CD4-positive, alpha-beta T cell (primary cell): ENCODE measurements around the gene HMMR. TPM values are rescaled to one million over a fixed set of nuclear protein-coding genes. Genes with fewer than 3 reads are reported as not detected.
A peak's percentile ranks its signal among the peaks of the same experiment; 100 is the strongest.

Experiments used
- ATAC-seq: fragments of 200-7000 bp; cut with Tn5 transposase; one replicate; pipeline ENCODE4 v1.10.0; 2022; ENCODE audit warnings: mild to moderate bottlenecking; ENCODE audit not compliant: poor library complexity
- CTCF ChIA-PET: fragments of 350-600 bp; sonication (Branson Sonifier 250); formaldehyde crosslinking; loops from one replicate; lab custom pipeline; 2021; ENCODE audit warnings: antibody characterized with exemption, inconsistent platforms; lab: Charles Lee
- POLR2A ChIA-PET: fragments of 350-600 bp; sonication (Branson Sonifier 250); formaldehyde crosslinking; loops from one replicate; lab custom pipeline; 2021; ENCODE audit warnings: antibody characterized with exemption, inconsistent platforms; lab: Charles Lee
- DNase-seq, 14 experiments: peaks; one replicate each; pipeline ENCODE4 v3.0.0-alpha.2; 2013 to 2020; ENCODE audit warnings: mixed read lengths in 2 of 14
- H3K27ac ChIP-seq, 2 donors: one replicate each; pipeline versions ENCODE4 v1.5.1 to v1.7.0; 2013; ENCODE audit warnings: low read length in 2 of 2, low read depth in 1 of 2, mild to moderate bottlenecking in 1 of 2
- H3K27me3 ChIP-seq, 2 experiments: 1 replicate in 1 of 2; 2 replicates in 1 of 2; pipeline versions ENCODE4 v1.6.1 to v1.7.0; 2013; ENCODE audit warnings: low read length in 2 of 2, control low read depth in 1 of 2, mild to moderate bottlenecking in 1 of 2, moderate library complexity in 1 of 2; ENCODE audit not compliant: insufficient read depth in 2 of 2, control insufficient read depth in 1 of 2
- H3K36me3 ChIP-seq: one replicate; pipeline ENCODE4 v1.6.1; 2013; ENCODE audit warnings: low read length, control low read depth; ENCODE audit not compliant: insufficient read depth
- H3K4me1 ChIP-seq: one replicate; pipeline ENCODE4 v1.6.1; 2013; ENCODE audit warnings: low read length, control low read depth; ENCODE audit not compliant: insufficient read depth
- H3K4me3 ChIP-seq: one replicate; pipeline ENCODE4 v1.5.1; 2013; ENCODE audit warnings: mild to moderate bottlenecking, low read length, moderate library complexity
- H3K9me3 ChIP-seq, 2 experiments: 1 replicate in 1 of 2; 2 replicates in 1 of 2; pipeline versions ENCODE4 v1.6.1 to v1.7.0; 2013; ENCODE audit warnings: low read length in 2 of 2, mild to moderate bottlenecking in 2 of 2, control low read depth in 1 of 2, moderate library complexity in 1 of 2; ENCODE audit not compliant: control insufficient read depth in 1 of 2, insufficient read depth in 1 of 2
- H3K27ac Mint-ChIP-seq: one replicate; pipeline ENCODE4 v1.8.0; 2020; ENCODE audit warnings: mixed read lengths
- H3K27me3 Mint-ChIP-seq: one replicate; pipeline ENCODE4 v1.8.0; 2021; ENCODE audit warnings: mixed read lengths
- H3K36me3 Mint-ChIP-seq: one replicate; pipeline ENCODE4 v1.8.0; 2021; ENCODE audit warnings: low read depth, mixed read lengths
- H3K4me1 Mint-ChIP-seq: one replicate; pipeline ENCODE4 v1.8.0; 2021; ENCODE audit warnings: low read depth, mixed read lengths
- H3K4me3 Mint-ChIP-seq: one replicate; pipeline ENCODE4 v1.8.0; 2020; ENCODE audit warnings: mild to moderate bottlenecking, mixed read lengths
- H3K9me3 Mint-ChIP-seq: one replicate; pipeline ENCODE4 v1.8.0; 2020; ENCODE audit warnings: mixed read lengths
- intact Hi-C, 2 experiments: fragments of 100-400 bp; cut with DNase I in 1 of 2; cut with micrococcal nuclease in 1 of 2; formaldehyde crosslinking; loops; one replicate each; pipeline versions ENCODE4 v1.15.1 to v1.9.0; 2023 to 2025; cut with DNase I, micrococcal nuclease
- total RNA-seq, 174 experiments: library from RNA in 2 of 174; stranded (reverse) in 2 of 174; gene quantifications; one replicate each; pipeline ENCODE4 v1.2.3 and lab custom pipeline; 2021 to 2026
- TF ChIP-seq, protein P1 (sequence below): fragments of 200-600 bp; IDR thresholded peaks from one replicate; pipeline ENCODE4 v1.8.0; 2022; ENCODE audit warnings: antibody characterized with exemption, mild to moderate bottlenecking

HMMR gene
- total RNA-seq, 2 experiments from 2014 or later: 0.42 to 0.74 TPM

DNA sequence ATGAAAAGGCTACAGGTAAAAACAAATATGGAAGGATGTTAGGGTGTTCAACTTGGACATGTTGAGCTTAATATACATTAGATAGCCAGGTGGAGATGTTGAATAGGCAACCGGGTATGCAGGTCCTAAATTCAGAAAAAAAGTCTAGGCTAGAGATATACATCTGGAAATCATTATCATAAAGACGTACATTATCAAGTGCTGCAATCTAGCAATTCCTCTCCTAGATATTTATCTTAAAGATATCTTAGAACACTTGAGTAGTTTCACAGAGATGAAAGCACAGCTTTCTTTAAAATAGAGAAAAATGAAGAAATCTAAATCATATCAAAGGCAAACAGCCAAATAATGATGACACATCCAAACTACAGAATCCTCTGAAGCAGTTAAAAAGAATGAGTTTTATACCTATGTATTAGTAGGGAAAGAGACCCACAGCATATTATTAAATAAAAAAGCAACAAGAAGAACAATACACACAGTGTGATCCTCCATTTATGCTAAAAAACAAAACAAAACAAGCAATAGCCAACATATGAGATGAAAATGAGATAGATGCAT, 4.3 kb upstream of the HMMR start:
- Mint-ChIP-seq H3K9me3 (no peaks in the 10 kb centered on the region), H3K4me1 (peaks cover 47% of the 10 kb centered on the region), H3K27ac (peak overlapping the region; percentile 58), H3K27me3 (no peaks in the 10 kb centered on the region), H3K36me3 (peaks cover 64% of the 10 kb centered on the region), H3K4me3 (no peak overlapping the region)
- TF ChIP-seq, protein P1, sequence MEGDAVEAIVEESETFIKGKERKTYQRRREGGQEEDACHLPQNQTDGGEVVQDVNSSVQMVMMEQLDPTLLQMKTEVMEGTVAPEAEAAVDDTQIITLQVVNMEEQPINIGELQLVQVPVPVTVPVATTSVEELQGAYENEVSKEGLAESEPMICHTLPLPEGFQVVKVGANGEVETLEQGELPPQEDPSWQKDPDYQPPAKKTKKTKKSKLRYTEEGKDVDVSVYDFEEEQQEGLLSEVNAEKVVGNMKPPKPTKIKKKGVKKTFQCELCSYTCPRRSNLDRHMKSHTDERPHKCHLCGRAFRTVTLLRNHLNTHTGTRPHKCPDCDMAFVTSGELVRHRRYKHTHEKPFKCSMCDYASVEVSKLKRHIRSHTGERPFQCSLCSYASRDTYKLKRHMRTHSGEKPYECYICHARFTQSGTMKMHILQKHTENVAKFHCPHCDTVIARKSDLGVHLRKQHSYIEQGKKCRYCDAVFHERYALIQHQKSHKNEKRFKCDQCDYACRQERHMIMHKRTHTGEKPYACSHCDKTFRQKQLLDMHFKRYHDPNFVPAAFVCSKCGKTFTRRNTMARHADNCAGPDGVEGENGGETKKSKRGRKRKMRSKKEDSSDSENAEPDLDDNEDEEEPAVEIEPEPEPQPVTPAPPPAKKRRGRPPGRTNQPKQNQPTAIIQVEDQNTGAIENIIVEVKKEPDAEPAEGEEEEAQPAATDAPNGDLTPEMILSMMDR: no peak
- ChIA-PET CTCF (interaction anchor here (1.7 kb wide), 1 partner anchor 16 kb away, joined by 6 read pairs; no protein-coding TSS in a partner anchor), POLR2A (interaction anchor here (0.8 kb wide), 1 partner anchor 47 kb away, joined by 3 read pairs; no protein-coding TSS in a partner anchor)
- H3K27ac ChIP-seq: no peak overlapping the region
- intact Hi-C loops: no loop called here
- DNase-seq (no peak), ATAC-seq (no peak)
- no peaks in the 10 kb centered on the region for H3K9me3 ChIP-seq
- no peak overlapping the region for H3K4me3 ChIP-seq
- H3K36me3 ChIP-seq: peaks cover 38% of the 10 kb centered on the region
- H3K27me3 ChIP-seq: no peaks in the 10 kb centered on the region
- peaks cover 14% of the 10 kb centered on the region for H3K4me1 ChIP-seq

DNA sequence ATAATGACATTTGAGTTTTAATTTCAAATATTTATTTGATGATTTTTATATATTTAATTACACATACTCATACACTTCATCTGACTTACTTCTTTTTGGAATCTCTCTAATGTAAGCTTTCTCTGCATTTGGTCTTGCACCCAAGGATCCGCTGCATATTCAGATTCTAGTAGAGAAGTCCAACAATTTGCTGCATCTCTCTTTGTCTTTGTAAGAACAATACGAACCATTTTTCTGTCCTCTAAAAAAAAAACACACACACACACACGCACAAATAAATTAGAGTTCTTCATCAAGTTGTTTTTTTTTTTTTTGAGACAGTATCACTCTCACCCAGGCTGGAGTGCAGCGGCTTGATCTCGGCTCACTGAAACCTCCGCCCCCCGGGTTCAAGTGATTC, 3.6 kb upstream of the HMMR start:
- CTCF ChIA-PET: interaction anchor here (1.7 kb wide), 1 partner anchor 17 kb away, joined by 6 read pairs; no protein-coding TSS in a partner anchor
- Histone ChIP-seq H3K27me3 (no peaks in the 10 kb centered on the region), H3K4me3 (no peak overlapping the region), H3K27ac (no peak overlapping the region), H3K4me1 (peaks cover 16% of the 10 kb centered on the region), H3K36me3 (peaks cover 35% of the 10 kb centered on the region), H3K9me3 (no peaks in the 10 kb centered on the region)
- Mint-ChIP-seq H3K36me3 (peaks cover 62% of the 10 kb centered on the region), H3K27me3 (no peaks in the 10 kb centered on the region), H3K4me1 (peaks cover 54% of the 10 kb centered on the region), H3K9me3 (no peaks in the 10 kb centered on the region), H3K27ac (no peak overlapping the region), H3K4me3 (peak overlapping the region; percentile 50)
- intact Hi-C loops: no loop called here
- ATAC-seq (no peak), DNase-seq (no peak)
- TF ChIP-seq, protein P1: no peak
- POLR2A ChIA-PET: no interaction called here

DNA sequence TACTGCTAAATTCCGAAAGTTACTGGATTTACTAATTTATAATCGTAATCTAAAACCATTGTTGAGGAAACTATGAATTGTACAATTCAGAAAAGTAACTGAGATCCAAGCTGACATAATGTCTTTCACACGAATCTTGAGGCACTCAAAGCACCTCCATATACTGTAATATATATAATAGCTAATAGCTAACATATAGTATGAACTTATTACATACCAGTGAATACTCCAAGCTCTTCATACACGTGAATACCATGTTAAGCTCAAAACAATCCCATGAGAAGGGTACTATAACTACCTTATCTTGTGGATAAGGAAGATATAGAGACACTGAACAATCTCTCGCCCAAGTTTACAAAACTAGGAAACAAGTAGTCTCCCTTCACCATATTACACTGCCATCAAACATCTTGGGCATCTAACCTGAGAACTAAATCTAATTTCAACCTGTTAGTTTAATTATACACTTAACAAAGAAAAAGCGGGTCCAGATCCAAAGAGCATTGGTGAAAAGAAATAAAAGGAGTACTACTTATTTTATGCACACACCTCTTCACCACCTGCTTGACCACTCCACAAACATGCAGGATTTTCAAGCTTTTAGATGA, 1.6 kb upstream of the HMMR start:
- no peaks in the 10 kb centered on the region for H3K27me3 ChIP-seq
- peak overlapping the region; percentile 99 for H3K27ac Mint-ChIP-seq
- ChIA-PET CTCF (interaction anchor here (0.5 to 2.9 kb wide), 12 partner anchors 10 to 51 kb away, joined by 3 to 17 read pairs (median 6); partner anchors contain the start of genes CCNG1 and MAT2B), POLR2A (interaction anchor here (1.5 to 6.1 kb wide), 7 partner anchors 10 to 50 kb away, joined by 5 to 343 read pairs (median 16); partner anchors contain the start of genes CCNG1 and MAT2B)
- peak overlapping the region; percentile 95 for H3K4me3 Mint-ChIP-seq
- H3K4me3 ChIP-seq: peak overlapping the region; percentile 74
- peaks cover 16% of the 10 kb centered on the region for H3K36me3 ChIP-seq
- H3K9me3 Mint-ChIP-seq: no peaks in the 10 kb centered on the region
- peaks cover 23% of the 10 kb centered on the region for H3K4me1 ChIP-seq
- intact Hi-C loops: loop anchor here in 1 of 2 experiments (2.0 kb wide), 1 partner anchor 16 kb away; no protein-coding TSS in a partner anchor
- H3K36me3 Mint-ChIP-seq: peaks cover 49% of the 10 kb centered on the region
- H3K27me3 Mint-ChIP-seq: no peaks in the 10 kb centered on the region
- ATAC-seq (no peak), DNase-seq (peak in 1 of 14 experiments; percentile 15)
- TF ChIP-seq, protein P1: no peak
- H3K9me3 ChIP-seq: no peaks in the 10 kb centered on the region
- H3K27ac ChIP-seq: peak overlapping the region in 1 of 2 donors; percentile 97
- H3K4me1 Mint-ChIP-seq: peaks cover 61% of the 10 kb centered on the region
